NCI-H2227 (cell line): ENCODE data around the gene DNAJC4.
"Not testable (repeated sequence)": the region's sequence is repeated elsewhere in the genome, so short reads cannot be mapped to it uniquely, and the experiment has no call there.

Source experiments
- DNase-seq: peaks from one replicate; lab custom pipeline; 2025; ENCODE audit not compliant: unreplicated experiment; lab: John Stamatoyannopoulos, UW

The DNAJC4 gene

GRCh38 chr11:64244966-64245365 lies 14.6 kb downstream of the DNAJC4 start:
- no peak for DNase-seq

- DNase-seq: no peak
These were observed 15.1 kb downstream of the DNAJC4 start for GRCh38 chr11:64245401-64245796.

DNA sequence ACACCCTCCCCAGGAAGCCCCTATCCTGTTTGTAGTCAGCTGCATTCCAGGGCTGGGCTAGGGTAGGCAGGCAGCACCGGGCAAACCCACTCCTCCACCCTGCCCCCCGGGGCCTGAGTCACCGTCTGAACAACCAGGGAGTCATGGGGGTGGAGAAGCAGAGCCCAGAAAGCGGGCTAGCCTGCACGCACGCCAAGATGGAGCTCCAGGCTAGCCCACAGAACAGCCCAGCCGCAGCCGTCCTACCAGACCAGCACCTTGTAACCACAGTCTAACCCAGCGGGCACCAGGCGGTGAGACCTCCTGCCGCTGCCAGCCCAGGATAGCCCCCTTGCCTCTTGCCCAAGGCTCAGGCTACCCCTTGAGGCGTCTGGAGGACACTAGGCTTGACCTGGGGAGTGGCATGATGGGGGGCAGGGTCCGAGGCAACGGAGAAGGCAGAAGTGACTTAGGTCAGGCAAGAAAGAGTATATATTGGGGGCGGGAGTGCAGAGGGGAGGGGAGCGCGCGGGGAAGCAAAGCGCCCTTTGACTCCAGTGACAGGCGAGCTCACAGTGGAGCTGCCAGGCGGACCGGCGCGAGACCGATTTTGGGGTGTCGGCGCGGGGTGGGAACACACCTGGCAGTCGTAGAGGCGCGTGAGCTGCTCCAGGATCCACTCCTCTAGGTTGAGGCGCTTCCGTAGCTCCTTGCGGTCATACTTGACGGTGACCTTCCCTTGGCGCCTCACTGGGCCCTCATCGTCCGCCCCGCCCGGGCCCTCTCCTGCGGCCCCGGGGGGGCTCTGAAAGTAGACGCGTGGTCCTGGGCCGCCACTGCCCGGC lies 15.7 kb downstream of the DNAJC4 start:
- DNase-seq: peak; percentile 44

GRCh38 chr11:64246621-64246870 lies 16.2 kb downstream of the DNAJC4 start:
- DNase-seq: not testable (repeated sequence)

DNA sequence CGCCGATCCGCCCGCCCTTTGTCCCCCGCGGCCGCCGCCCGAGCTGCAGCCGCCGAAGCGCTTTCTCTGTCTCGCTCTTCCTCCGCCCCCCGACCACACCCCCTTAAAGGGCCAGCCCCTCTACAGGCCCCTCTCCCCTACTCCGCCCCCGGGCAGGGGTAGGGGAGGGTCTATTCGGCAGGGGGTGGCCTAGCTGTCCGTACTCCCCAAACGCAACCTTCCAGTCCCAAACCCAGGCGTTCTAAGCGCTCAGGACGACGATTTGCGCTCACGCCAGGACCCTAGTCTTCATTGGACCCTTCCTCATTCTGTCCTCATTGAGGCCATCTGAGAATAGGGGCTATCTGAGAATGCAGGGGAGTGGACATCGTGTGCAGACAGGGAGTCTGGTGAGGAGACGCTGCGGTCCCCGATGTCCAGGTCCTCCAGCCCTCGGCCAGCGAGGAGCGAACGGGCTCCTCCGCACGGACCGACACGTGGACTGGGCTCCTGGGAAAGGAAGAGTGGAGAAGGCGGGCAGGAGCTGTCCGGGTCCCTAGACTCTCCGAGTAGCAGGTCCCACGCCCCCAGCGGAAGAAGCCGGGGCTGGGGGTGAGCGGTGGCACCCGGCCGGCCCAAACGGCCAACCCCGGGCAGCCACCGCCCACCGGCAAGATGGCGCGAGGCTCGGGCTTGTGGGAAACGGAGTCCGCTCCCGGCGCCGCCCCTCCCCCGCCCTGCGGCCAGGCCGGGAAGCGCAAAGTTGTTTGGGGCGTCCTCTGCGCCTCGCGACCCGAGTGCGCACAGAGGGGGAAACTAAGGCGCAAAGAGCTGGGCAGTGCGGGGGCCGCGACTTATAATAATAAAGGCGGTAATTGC lies 16.8 kb downstream of the DNAJC4 start, which contains the start of gene PPP1R14B:
TSS of gene PPP1R14B (minus strand) at position 73 of the 858 bp plus-strand sequence. CDS start 270 bp downstream, outside the sequence.
- peak; percentile 92 for DNase-seq

DNA sequence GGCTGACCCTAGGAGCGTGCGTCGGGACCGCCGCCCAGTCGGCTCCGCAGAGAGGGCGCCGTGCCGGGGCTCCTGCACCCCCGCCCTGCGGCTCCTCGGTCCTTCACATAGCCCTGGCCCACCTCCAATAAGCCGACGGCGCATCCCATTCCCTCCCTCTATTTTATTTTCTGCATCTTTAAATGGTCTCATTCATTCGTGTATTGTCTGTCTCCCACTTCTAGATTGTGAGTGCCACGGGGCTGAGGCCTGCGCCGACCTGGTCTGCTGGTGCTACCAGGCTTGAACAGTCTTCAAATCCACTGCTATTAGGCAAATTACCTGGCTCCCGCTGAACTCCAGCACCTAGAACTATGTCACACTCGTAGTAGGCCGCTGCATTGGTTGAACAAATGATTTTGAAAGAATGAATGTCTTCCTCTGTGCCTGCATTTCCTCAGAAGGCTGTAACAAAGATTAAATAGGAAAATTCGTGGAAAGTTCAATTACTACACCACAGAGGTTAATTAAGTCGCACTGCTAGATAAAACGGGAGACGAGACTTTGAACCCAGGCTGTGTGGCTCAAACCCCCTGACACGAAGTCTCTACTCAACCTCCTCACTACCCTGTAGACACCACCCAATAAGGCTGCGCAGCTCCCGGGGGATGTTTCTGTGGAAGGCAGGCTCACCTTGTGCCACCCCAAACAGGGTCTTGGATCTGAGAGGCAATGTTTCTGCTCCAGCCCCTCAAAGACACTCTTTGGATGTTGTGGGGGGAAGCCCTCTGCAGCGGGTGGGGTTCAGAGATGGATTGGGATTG lies 17.6 kb downstream of the DNAJC4 start:
- DNase-seq: peak; percentile 73

- no peak for DNase-seq
These were observed 18.2 kb downstream of the DNAJC4 start for GRCh38 chr11:64248578-64248977.

DNA sequence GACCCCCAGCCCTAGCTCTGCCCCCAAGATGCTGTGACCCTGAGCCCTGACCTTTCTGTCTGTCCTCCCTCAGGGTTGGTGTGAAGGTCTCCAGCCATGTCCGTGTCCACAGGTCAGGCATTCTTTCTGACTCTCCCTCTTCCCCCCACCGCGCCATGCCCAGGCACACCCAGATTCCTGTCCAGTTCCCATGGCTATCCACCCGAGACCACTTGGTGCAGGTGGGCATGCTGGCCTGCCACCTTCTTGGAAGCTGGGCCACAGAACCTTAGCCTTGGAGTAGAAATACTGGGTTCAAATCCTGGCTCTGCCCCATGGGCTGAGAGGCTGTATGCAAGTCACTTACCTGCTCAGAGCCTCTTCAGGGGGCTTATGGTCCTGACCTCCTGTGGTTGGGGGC lies 18.7 kb downstream of the DNAJC4 start:
- DNase-seq: no peak

- peak; percentile 70 for DNase-seq
These were observed 19.4 kb downstream of the DNAJC4 start for GRCh38 chr11:64249563-64250414.

DNA sequence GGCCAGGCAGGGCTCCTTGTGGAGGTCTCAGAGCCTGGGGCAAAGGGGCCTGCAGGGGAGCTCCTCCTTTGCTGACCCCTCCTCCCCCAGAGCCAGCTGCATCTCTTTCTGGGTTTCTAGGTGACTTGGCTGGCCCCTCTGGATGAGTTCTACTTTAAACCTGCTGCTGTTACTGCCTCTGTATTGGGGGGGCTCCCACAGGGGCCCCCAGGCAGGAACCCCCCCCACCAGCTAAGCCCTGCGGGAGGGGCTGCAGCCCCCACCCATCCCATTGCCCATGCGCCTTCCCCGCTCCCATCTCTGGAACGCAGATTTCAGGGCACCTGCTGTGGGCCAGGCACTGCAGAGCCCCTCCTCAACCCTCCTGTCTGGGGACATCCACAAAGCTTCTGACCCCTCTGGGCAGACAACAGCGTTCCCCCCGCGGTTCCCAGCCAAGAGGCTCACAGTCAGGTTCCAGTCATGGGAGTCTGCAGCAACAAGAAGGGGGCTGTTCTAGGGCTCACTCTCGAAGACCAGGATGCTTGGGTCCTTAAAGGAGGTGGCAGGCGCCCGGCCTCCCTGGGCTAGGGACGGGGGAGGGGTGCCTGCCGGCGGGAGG lies 20.2 kb downstream of the DNAJC4 start:
- peak; percentile 67 for DNase-seq

- peak; percentile 82 for DNase-seq
These were observed 20.8 kb downstream of the DNAJC4 start, which contains the start of gene PLCB3 for GRCh38 chr11:64251016-64251752. PLCB3 (plus strand) TSS chr11:64251530; CDS start chr11:64251650, 120 bp downstream.

DNA sequence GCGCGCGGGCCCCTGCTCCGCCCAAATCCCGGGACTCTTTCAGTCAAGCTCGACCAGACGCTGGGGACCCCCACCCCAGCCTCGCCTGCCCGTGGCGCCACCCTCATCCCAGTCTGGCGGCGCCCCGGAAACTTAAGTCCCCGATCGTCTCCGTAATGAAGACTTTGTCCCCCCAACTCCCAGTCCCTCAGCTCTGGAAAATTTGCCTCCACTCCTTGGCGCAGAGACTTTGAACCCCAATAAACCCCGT lies 21.3 kb downstream of the DNAJC4 start:
- no peak for DNase-seq

DNA sequence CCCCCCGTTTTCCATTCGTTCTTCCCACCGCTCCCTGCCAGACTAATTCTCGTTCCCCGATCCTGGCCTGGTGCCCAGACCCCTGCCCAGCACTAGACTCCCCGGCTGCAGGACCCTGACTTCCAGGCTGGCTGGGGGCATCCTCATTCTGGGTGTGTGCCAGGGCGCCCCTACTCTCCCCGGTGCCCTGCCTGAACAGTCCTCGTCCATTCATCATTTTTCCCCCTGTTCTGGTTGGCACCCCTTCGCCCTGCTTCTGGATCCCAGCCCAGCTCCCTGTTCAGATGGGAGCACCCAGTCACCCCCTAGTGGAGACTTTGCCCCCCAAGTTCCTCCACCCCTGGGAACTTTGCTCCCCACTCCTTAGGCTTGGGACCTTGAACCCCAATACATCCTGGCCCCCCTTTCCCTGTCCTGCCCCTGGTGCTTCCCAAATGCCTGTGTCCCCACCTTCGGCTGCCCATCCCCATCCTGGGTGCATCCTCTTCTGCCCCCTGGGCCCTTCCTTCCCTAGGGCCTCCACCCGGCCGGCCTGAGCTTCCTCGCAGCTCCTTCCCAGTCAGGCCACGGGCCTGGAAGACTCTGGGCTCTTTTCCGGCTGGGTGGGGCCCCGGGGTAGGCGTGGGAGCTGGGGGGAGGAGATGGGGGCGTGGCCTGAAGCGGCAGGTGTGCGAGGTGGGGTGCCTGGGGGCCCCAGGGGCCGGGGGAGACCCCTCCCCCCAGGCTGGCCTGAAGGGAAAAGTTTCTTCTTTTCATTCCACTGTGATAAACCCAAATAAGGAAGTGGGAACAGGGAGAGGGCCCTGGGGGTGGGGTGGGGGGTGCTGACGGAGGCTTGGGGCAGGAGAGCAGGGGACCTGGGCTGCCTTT lies 21.9 kb downstream of the DNAJC4 start:
- DNase-seq: peak; percentile 43

DNA sequence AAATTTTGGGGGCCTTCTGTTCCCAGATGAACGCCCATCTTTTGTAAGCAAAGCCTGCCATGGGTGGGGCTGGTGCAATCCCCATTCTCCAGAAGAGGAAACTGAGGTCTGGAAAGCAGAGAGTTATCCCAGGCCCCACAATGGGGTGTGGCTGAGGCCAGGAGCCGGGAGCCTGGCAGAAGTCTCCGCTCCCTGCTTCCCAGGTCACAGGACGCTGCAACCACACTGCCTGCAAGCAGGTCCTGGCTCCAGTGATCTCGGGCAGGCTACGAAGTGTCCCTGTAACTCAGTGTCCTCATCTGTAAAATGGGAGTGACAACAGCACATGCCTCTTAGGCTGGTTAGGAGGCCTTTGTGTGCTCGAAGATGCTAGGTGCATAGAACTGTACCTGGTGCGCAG lies 22.7 kb downstream of the DNAJC4 start:
- DNase-seq: no peak

DNA sequence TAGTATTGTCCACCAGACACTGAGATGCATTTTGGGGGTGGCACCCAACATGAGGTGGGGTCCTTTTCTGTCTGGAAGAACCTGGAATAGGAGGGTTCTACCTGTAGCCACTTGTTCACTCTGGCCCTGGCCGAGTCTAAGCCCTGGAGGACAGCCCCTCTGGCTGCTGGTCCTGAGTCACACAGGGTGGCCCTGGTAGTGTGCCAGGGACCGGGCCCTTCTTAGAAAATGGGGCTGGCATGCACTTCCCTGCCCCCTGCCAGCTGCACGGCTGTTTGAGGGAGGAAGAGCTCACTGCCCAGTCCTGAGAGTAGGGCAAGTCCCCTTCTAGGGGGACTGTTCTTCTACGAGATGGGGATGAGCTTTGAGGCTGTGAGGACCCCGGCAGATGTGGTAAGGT lies 23.1 kb downstream of the DNAJC4 start:
- DNase-seq: no peak

GRCh38 chr11:64254326-64254725 lies 24.0 kb downstream of the DNAJC4 start:
- no peak for DNase-seq

DNA sequence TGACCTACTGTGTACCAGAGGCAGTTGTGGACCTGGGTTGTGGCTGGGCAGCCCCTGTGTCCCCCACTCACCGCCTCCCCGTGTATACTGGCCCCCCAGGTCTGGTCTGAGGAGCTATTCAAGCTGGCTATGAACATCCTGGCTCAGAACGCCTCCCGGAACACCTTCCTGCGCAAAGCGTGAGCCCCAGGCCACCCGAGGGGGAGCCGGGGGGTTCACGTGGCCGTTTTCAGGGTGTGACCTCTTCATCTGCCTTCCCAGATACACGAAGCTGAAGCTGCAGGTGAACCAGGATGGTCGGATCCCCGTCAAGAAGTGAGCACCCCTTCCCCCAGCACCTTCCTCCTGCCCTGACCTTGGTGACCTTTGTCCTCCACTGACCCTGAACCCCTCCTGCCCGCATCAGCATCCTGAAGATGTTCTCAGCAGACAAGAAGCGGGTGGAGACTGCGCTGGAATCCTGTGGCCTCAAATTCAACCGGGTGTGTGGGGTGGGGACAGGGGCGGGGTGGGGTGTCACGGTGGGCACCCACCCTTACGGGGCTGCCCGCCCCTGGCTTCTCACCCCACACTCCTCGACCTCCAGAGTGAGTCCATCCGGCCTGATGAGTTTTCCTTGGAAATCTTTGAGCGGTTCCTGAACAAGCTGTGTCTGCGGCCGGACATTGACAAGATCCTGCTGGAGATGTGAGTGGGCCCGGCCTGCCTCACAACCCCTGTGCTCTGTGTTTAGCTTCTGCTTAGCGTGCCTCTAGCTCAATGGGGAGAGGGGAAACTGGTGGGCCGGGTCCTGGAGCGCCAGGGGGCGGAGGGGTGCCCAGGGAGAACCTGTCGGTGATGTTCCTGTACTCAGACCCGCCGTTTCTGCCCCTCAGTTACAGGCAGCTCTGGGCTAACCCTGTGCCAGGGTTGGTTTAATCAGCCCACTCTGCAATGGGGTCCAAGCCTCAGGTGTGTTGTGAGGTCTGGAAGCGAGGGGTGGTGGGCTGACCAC lies 25.1 kb downstream of the DNAJC4 start:
- no peak for DNase-seq
